ENCODE data around the gene GULP1.

DNA sequence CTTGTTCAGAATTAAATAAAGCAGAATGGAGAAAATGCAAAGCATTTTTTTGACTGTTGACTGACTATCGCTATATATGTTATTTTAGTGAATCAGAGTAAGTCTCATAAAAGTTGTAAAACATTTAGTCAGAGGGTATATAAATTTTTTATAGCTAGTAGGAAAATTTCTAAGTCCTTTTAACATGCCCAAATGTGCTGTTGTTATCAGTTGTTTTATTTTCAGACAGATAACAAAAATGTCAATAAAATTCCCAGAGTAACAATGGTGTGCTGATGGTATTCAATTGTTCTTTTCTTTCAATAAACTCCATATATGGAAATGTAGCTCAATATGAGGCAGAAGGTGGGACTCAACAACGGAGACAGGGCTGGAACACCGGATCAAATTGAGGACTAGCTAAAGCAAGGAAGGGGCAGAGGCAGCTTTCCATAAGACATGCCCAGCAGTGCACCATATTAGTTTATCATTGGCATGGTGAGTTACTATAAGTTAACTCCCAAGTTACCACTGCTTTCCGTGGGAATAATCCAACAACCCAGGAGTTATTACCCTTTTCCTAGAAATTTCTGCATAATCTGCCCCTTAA lies 26.6 kb downstream of the GULP1 start:
- TF ChIP-seq EZH2phosphoT487 (IDR thresholded peaks at IDR 0.05; ENCODE audit: borderline replicate concordance, low read length), result no peak
- TF ChIP-seq, protein P1, sequence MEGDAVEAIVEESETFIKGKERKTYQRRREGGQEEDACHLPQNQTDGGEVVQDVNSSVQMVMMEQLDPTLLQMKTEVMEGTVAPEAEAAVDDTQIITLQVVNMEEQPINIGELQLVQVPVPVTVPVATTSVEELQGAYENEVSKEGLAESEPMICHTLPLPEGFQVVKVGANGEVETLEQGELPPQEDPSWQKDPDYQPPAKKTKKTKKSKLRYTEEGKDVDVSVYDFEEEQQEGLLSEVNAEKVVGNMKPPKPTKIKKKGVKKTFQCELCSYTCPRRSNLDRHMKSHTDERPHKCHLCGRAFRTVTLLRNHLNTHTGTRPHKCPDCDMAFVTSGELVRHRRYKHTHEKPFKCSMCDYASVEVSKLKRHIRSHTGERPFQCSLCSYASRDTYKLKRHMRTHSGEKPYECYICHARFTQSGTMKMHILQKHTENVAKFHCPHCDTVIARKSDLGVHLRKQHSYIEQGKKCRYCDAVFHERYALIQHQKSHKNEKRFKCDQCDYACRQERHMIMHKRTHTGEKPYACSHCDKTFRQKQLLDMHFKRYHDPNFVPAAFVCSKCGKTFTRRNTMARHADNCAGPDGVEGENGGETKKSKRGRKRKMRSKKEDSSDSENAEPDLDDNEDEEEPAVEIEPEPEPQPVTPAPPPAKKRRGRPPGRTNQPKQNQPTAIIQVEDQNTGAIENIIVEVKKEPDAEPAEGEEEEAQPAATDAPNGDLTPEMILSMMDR (IDR thresholded peaks at IDR 0.05; ENCODE audit: low read depth, low read length, poor library complexity, severe bottlenecking), result no peak
